PC-9 (cell line): ENCODE results near the gene RAB2B.

Experiments
- EZH2 ChIP-seq: fragments of 200-600 bp; sonication (generic); IDR thresholded peaks from 2 replicates; pipeline ENCODE4 v1.8.0; 2017; ENCODE audit warnings: antibody characterized with exemption, low read depth
- TF ChIP-seq, protein P1 (sequence below): fragments of 200-600 bp; sonication (generic); conservative IDR thresholded peaks from 2 replicates; pipeline ENCODE4 v1.6.1; 2017; ENCODE audit warnings: mixed run types, antibody characterized with exemption, mild to moderate bottlenecking, moderate library complexity

DNA sequence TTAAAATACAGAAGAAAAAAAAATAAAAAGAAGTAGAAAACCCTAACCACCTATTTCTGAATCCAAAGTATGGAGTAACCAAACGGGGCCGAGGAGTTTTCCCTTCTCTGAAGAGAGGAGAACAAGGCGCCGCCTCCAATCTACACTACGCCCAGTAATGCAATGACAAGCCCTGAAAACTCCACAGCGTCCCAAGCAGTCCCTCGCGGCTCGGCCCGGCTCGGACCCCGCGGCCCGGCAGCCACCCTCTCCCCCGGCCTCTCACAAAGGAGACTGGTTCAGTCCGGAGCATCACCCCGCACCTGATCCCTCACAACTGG, 21.2 kb downstream of the RAB2B start:
- no peak for TF ChIP-seq EZH2
- TF ChIP-seq, protein P1, sequence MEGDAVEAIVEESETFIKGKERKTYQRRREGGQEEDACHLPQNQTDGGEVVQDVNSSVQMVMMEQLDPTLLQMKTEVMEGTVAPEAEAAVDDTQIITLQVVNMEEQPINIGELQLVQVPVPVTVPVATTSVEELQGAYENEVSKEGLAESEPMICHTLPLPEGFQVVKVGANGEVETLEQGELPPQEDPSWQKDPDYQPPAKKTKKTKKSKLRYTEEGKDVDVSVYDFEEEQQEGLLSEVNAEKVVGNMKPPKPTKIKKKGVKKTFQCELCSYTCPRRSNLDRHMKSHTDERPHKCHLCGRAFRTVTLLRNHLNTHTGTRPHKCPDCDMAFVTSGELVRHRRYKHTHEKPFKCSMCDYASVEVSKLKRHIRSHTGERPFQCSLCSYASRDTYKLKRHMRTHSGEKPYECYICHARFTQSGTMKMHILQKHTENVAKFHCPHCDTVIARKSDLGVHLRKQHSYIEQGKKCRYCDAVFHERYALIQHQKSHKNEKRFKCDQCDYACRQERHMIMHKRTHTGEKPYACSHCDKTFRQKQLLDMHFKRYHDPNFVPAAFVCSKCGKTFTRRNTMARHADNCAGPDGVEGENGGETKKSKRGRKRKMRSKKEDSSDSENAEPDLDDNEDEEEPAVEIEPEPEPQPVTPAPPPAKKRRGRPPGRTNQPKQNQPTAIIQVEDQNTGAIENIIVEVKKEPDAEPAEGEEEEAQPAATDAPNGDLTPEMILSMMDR, result no peak
